Liver (tissue), 9 donors: Measurements from ENCODE around the gene CA10. TPM values are rescaled to one million over a fixed set of nuclear protein-coding genes. Genes with fewer than 3 reads are reported as not detected.

ENCODE experiments used
- DNase-seq: peaks from one replicate; pipeline ENCODE4 v3.0.0-alpha.2; 2017; ENCODE audit warnings: low spot score
- H3K27ac ChIP-seq, 2 donors: one replicate each; pipeline ENCODE4 v1.7.0; 2013; ENCODE audit warnings: inconsistent platforms in 2 of 2, low read length in 2 of 2, control low read depth in 1 of 2, low read depth in 1 of 2, mild to moderate bottlenecking in 1 of 2
- H3K27me3 ChIP-seq, 4 donors: one replicate each; pipeline versions ENCODE4 v1.6.1 to v1.7.0; 2013; ENCODE audit warnings: low read length in 3 of 4, inconsistent platforms in 1 of 4, mild to moderate bottlenecking in 1 of 4, moderate library complexity in 1 of 4; ENCODE audit not compliant: control insufficient read depth in 4 of 4, insufficient read depth in 4 of 4
- H3K36me3 ChIP-seq, 4 donors: one replicate each; pipeline versions ENCODE4 v1.6.1 to v1.7.0; 2013; ENCODE audit warnings: low read length in 3 of 4, mild to moderate bottlenecking in 3 of 4, low read depth in 1 of 4, moderate library complexity in 1 of 4; ENCODE audit not compliant: control insufficient read depth in 4 of 4, insufficient read depth in 3 of 4
- H3K4me1 ChIP-seq, 4 donors: one replicate each; pipeline versions ENCODE4 v1.6.1 to v1.7.0; 2013; ENCODE audit warnings: low read length in 3 of 4, mild to moderate bottlenecking in 3 of 4, moderate library complexity in 1 of 4; ENCODE audit not compliant: control insufficient read depth in 4 of 4, insufficient read depth in 4 of 4
- H3K4me3 ChIP-seq, 3 donors: one replicate each; pipeline versions ENCODE4 v1.6.1 to v1.7.0; 2013; ENCODE audit warnings: low read length in 3 of 3, control low read depth in 1 of 3, low read depth in 1 of 3, mild to moderate bottlenecking in 1 of 3
- H3K9ac ChIP-seq, 2 donors: one replicate each; pipeline ENCODE4 v1.7.0; 2013; ENCODE audit warnings: low read length in 2 of 2, mild to moderate bottlenecking in 2 of 2, moderate library complexity in 2 of 2, control low read depth in 1 of 2, low read depth in 1 of 2
- H3K9me3 ChIP-seq, 4 donors: one replicate each; pipeline versions ENCODE4 v1.6.1 to v1.7.0; 2013; ENCODE audit warnings: low read length in 3 of 4; ENCODE audit not compliant: control insufficient read depth in 4 of 4
- ATF3 ChIP-seq: IDR thresholded peaks from 2 replicates; pipeline ENCODE4 v1.6.1; 2016; ENCODE audit warnings: antibody characterized with exemption
- CTCF ChIP-seq: fragments of 150-350 bp; IDR thresholded peaks from 2 replicates; pipeline ENCODE4 v1.5.1; 2017; ENCODE audit warnings: improper control_type of control experiment, low read depth, low read length; ENCODE audit not compliant: missing input control
- EGR1 ChIP-seq, 2 donors: IDR thresholded peaks; 2 replicates each; pipeline ENCODE4 v1.6.1; 2016 to 2018; ENCODE audit warnings: antibody characterized with exemption in 2 of 2, low read depth in 2 of 2
- FOXA1 ChIP-seq: IDR thresholded peaks from 2 replicates; pipeline ENCODE4 v1.6.1; 2016; ENCODE audit warnings: antibody characterized with exemption
- FOXA2 ChIP-seq: IDR thresholded peaks from 2 replicates; pipeline ENCODE4 v1.6.1; 2016; ENCODE audit warnings: antibody characterized with exemption
- GABPA ChIP-seq, 2 donors: IDR thresholded peaks in 1 of 2; conservative IDR thresholded peaks in 1 of 2; 2 replicates each; pipeline ENCODE4 v1.6.1; 2016; ENCODE audit warnings: antibody characterized with exemption in 2 of 2, mild to moderate bottlenecking in 1 of 2, moderate library complexity in 1 of 2
- HNF4A ChIP-seq, 2 donors: conservative IDR thresholded peaks; 2 replicates each; pipeline ENCODE4 v1.6.1; 2016; ENCODE audit warnings: antibody characterized with exemption in 2 of 2, mild to moderate bottlenecking in 2 of 2
- HNF4G ChIP-seq: IDR thresholded peaks from 2 replicates; pipeline ENCODE4 v1.6.1; 2016; ENCODE audit warnings: antibody characterized with exemption
- JUND ChIP-seq, 2 donors: IDR thresholded peaks; 2 replicates each; pipeline ENCODE4 v1.6.1; 2016; ENCODE audit warnings: antibody characterized with exemption in 2 of 2
- NR2F2 ChIP-seq: IDR thresholded peaks from 2 replicates; pipeline ENCODE4 v1.6.1; 2016; ENCODE audit warnings: antibody characterized with exemption
- RAD21 ChIP-seq, 2 donors: IDR thresholded peaks; 2 replicates each; pipeline ENCODE4 v1.6.1; 2016; ENCODE audit warnings: antibody characterized with exemption in 2 of 2, mild to moderate bottlenecking in 2 of 2
- RXRA ChIP-seq, 2 donors: IDR thresholded peaks; 2 replicates each; pipeline ENCODE4 v1.6.1; 2017 to 2018; ENCODE audit warnings: antibody characterized with exemption in 2 of 2, mild to moderate bottlenecking in 1 of 2
- SP1 ChIP-seq: IDR thresholded peaks from 2 replicates; pipeline ENCODE4 v1.6.1; 2018; ENCODE audit warnings: antibody characterized with exemption, mild to moderate bottlenecking
- TAF1 ChIP-seq: conservative IDR thresholded peaks from 2 replicates; pipeline ENCODE4 v1.6.1; 2016; ENCODE audit warnings: antibody characterized with exemption, mild to moderate bottlenecking
- YY1 ChIP-seq: IDR thresholded peaks from 2 replicates; pipeline ENCODE4 v1.6.1; 2016; ENCODE audit warnings: antibody characterized with exemption, mild to moderate bottlenecking
- ZBTB33 ChIP-seq: IDR thresholded peaks from 2 replicates; pipeline ENCODE4 v1.6.1; 2016; ENCODE audit warnings: antibody characterized with exemption
- WGBS: extraction: QIAGEN DNeasy Blood & Tissue Kit; methylation state at CpG from one replicate; pipeline ENCODE4 v1.1.7; 2013; 5-methylcytosine and 5-hydroxymethylcytosine counted together
- polyA plus RNA-seq, 2 donors: library from polyadenylated mRNA; stranded (reverse) in 1 of 2; unstranded in 1 of 2; fragments of 200-250 nt in 1 of 2; fragments of >200 nt in 1 of 2; fragmentation: Nextera tagmentation in 1 of 2; extraction: Ambion mirVana in 1 of 2; gene quantifications; one replicate each; pipeline versions ENCODE4 v1.2.1 to v1.2.3, GENCODE V29; 2013 to 2015
- total RNA-seq, 2 donors: library from RNA; depleted of rRNA; stranded (reverse); fragments of >200 nt; gene quantifications; one replicate each; pipeline ENCODE4 v1.2.3, GENCODE V29; 2014
- TF ChIP-seq, protein P1 (sequence below): IDR thresholded peaks from 2 replicates; pipeline ENCODE4 v1.6.1; 2016; ENCODE audit warnings: antibody characterized with exemption
- TF ChIP-seq, protein P2 (sequence below): IDR thresholded peaks from 2 replicates; pipeline ENCODE4 v1.6.1; 2016; ENCODE audit warnings: antibody characterized with exemption, mild to moderate bottlenecking
- donor health status: healthy.
- donor health status: healthy.
- donor health status: healthy.
- donor health status: healthy.
- donor health status: healthy.

The CA10 gene
- total and polyA plus RNA-seq, 4 donors: 0.05 TPM; not detected in 3

GRCh38 chr17:51941272-51941671, 217.2 kb downstream of the CA10 start:
- Histone ChIP-seq H3K27me3 (peaks cover 2 to 6% (median 3%) of the 10 kb centered on the region in 4 donors), H3K4me3 (no peak overlapping the region), H3K27ac (no peak overlapping the region), H3K9me3 (no peaks in the 10 kb centered on the region), H3K4me1 (no peaks in the 10 kb centered on the region), H3K36me3 (no peaks in the 10 kb centered on the region), H3K9ac (no peak overlapping the region)
- TF ChIP-seq CTCF: no peak
- TF ChIP-seq, protein P1, sequence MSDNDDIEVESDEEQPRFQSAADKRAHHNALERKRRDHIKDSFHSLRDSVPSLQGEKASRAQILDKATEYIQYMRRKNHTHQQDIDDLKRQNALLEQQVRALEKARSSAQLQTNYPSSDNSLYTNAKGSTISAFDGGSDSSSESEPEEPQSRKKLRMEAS: no peak
- no peak for TF ChIP-seq RAD21 (IDR thresholded peaks at IDR 0.05)
- no peak for TF ChIP-seq HNF4A (conservative IDR thresholded peaks at IDR 0.05)
- no peak for TF ChIP-seq GABPA (IDR thresholded peaks at IDR 0.05 in 1 of 2, conservative IDR thresholded peaks at IDR 0.05 in 1 of 2)
- no peak for TF ChIP-seq SP1
- no peak for TF ChIP-seq ATF3
- no peak for TF ChIP-seq HNF4G
- no peak for TF ChIP-seq JUND (IDR thresholded peaks at IDR 0.05)
- TF ChIP-seq FOXA2: no peak
- no peak for TF ChIP-seq RXRA (IDR thresholded peaks at IDR 0.05)
- no peak for TF ChIP-seq EGR1 (IDR thresholded peaks at IDR 0.05; ENCODE audit: low read depth in 2 of 2)
- no peak for TF ChIP-seq NR2F2
- no peak for TF ChIP-seq ZBTB33
- TF ChIP-seq, protein P2, sequence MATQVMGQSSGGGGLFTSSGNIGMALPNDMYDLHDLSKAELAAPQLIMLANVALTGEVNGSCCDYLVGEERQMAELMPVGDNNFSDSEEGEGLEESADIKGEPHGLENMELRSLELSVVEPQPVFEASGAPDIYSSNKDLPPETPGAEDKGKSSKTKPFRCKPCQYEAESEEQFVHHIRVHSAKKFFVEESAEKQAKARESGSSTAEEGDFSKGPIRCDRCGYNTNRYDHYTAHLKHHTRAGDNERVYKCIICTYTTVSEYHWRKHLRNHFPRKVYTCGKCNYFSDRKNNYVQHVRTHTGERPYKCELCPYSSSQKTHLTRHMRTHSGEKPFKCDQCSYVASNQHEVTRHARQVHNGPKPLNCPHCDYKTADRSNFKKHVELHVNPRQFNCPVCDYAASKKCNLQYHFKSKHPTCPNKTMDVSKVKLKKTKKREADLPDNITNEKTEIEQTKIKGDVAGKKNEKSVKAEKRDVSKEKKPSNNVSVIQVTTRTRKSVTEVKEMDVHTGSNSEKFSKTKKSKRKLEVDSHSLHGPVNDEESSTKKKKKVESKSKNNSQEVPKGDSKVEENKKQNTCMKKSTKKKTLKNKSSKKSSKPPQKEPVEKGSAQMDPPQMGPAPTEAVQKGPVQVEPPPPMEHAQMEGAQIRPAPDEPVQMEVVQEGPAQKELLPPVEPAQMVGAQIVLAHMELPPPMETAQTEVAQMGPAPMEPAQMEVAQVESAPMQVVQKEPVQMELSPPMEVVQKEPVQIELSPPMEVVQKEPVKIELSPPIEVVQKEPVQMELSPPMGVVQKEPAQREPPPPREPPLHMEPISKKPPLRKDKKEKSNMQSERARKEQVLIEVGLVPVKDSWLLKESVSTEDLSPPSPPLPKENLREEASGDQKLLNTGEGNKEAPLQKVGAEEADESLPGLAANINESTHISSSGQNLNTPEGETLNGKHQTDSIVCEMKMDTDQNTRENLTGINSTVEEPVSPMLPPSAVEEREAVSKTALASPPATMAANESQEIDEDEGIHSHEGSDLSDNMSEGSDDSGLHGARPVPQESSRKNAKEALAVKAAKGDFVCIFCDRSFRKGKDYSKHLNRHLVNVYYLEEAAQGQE: no peak
- TF ChIP-seq FOXA1: no peak
- TF ChIP-seq YY1: no peak
- no peak for TF ChIP-seq TAF1
- WGBS: 51% methylated on average over 3 of the region's 3 CpGs
- DNase-seq: no peak

DNA sequence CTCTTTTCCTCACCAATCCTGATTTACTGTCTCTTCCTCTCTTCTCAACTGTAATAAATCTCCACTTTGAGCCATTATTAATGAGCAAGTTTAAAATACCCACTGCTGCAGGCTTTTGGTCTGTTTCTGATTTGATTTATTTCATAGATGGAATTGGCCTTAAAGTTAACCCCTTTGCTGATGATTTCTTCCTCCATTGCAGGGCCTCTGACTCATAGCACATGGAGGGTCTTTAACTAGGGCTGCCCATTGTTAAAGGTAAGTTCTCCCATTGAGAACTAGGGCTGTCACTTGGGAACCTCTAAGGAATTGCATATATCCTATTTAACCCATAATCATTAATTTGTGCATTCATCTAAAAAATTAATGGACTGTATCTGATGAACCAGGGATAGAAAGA, 221.2 kb downstream of the CA10 start:
- H3K36me3 ChIP-seq: no peaks in the 10 kb centered on the region
- H3K27ac ChIP-seq: no peak overlapping the region
- DNase-seq: no peak
- H3K4me3 ChIP-seq: no peak overlapping the region
- no peaks in the 10 kb centered on the region for H3K9me3 ChIP-seq
- no peak overlapping the region for H3K9ac ChIP-seq
- H3K4me1 ChIP-seq: no peaks in the 10 kb centered on the region
- peaks cover 0 to 4% (median 3%) of the 10 kb centered on the region in 4 donors for H3K27me3 ChIP-seq
- TF ChIP-seq, protein P1: no peak
- TF ChIP-seq ATF3 (no peak), HNF4G (no peak), HNF4A (conservative IDR thresholded peaks at IDR 0.05) (no peak), JUND (IDR thresholded peaks at IDR 0.05) (no peak), SP1 (no peak), EGR1 (IDR thresholded peaks at IDR 0.05; ENCODE audit: low read depth in 2 of 2) (no peak), FOXA2 (no peak), FOXA1 (no peak)
- TF ChIP-seq, protein P2: no peak
